ENCODE data around the gene TRAK2.

Gene TRAK2

DNA sequence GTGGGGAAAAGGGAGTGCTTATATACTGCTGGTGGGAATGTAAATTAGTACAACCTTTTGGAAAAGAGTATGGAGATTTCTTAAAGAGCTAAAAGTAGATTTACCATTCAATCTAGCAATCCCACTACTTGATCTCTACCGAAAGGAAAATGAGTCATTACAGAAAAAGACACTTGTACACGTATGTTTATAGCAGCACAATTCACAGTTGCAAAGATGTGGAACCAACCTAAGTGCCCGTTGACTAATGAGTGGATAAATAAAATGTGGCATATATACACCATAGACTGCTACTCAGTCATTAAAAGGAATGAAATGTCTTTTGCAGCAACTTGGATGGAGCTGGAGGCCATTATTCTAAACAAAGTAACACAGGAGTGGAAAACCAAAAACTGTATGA is 123.6 kb downstream of the TRAK2 start:
- H3K4me1 Mint-ChIP-seq = peaks cover 5% of the 10 kb centered on the region
- ATAC-seq (no peak), DNase-seq (no peak)
- peaks cover 36 to 44% of the 10 kb centered on the region in 2 donors for H3K9me3 Mint-ChIP-seq
- H3K27ac Mint-ChIP-seq = no peak overlapping the region
- H3K4me3 Mint-ChIP-seq = no peak overlapping the region
- no peaks in the 10 kb centered on the region for H3K27me3 Mint-ChIP-seq
